SK-N-SH (cell line): Measurements from ENCODE around the gene CCDC177. TPM values are rescaled to one million over a fixed set of nuclear protein-coding genes. Genes with fewer than 3 reads are reported as not detected.

Source experiments
- CTCF ChIA-PET: fragments of 300-600, 350-600 bp; formaldehyde crosslinking; extraction: SDS; loops from one replicate; lab custom pipeline; 2021; lab: Yijun Ruan, JAX
- POLR2A ChIA-PET: fragments of 350-600 bp; sonication (Branson Sonifier 250); formaldehyde crosslinking; extraction: SDS; loops from one replicate; lab custom pipeline; 2020; ENCODE audit warnings: antibody characterized with exemption, inconsistent platforms; lab: Yijun Ruan, JAX
- DNase-seq: peaks from one replicate; pipeline ENCODE4 v3.0.0; 2012
- H2AFZ ChIP-seq: fragments of 200-600 bp; sonication (generic); 2 replicates; pipeline ENCODE4 v1.8.1; 2016; ENCODE audit warnings: antibody characterized with exemption, mild to moderate bottlenecking, low read depth
- H3F3A ChIP-seq: fragments of 200-600 bp; sonication (generic); replicated peaks from 2 replicates; pipeline ENCODE3; 2016; ENCODE audit warnings: antibody characterized with exemption, mild to moderate bottlenecking; ENCODE audit not compliant: insufficient read depth
- H3K27ac ChIP-seq, 2 experiments: fragments of 200-500 bp in 1 of 2; fragments of 200-600 bp in 1 of 2; sonication (Bioruptor generic) in 1 of 2; sonication (generic), shearing (Covaris generic) in 1 of 2; 2 replicates each; pipeline versions ENCODE4 v1.5.1 to v1.6.1; 2014 to 2016; ENCODE audit warnings: low read depth in 2 of 2, inconsistent platforms in 1 of 2, low read length in 1 of 2, mild to moderate bottlenecking in 1 of 2, mixed read lengths in 1 of 2
- H3K27me3 ChIP-seq: fragments of 200-600 bp; sonication (generic), shearing (Covaris generic); 2 replicates; pipeline ENCODE4 v1.6.1; 2016; ENCODE audit warnings: mixed run types; ENCODE audit not compliant: insufficient read depth
- H3K36me3 ChIP-seq, 2 experiments: fragments of 200-500 bp in 1 of 2; fragments of 200-600 bp in 1 of 2; sonication (Bioruptor generic) in 1 of 2; sonication (generic) in 1 of 2; replicated peaks in 1 of 2; 2 replicates each; pipeline versions ENCODE3 to v1.5.1; 2014 to 2016; ENCODE audit warnings: low read length in 1 of 2, mild to moderate bottlenecking in 1 of 2; ENCODE audit not compliant: insufficient read depth in 2 of 2, control insufficient read depth in 1 of 2
- H3K4me1 ChIP-seq, 2 experiments: fragments of 200-500 bp in 1 of 2; fragments of 200-600 bp in 1 of 2; sonication (Bioruptor generic) in 1 of 2; sonication (generic), shearing (Covaris generic) in 1 of 2; 2 replicates each; pipeline versions ENCODE4 v1.5.1 to v1.6.1; 2014 to 2016; ENCODE audit warnings: low read depth in 1 of 2, low read length in 1 of 2, mixed run types in 1 of 2; ENCODE audit not compliant: insufficient read depth in 2 of 2, control insufficient read depth in 1 of 2
- H3K4me2 ChIP-seq: fragments of 200-600 bp; sonication (generic), shearing (Covaris generic); 2 replicates; pipeline ENCODE4 v1.6.1; 2017; ENCODE audit warnings: mixed run types
- H3K4me3 ChIP-seq, 2 experiments: fragments of 200-500 bp in 1 of 2; fragments of 200-600 bp in 1 of 2; sonication (Bioruptor generic) in 1 of 2; sonication (generic), shearing (Covaris generic) in 1 of 2; 2 replicates each; pipeline versions ENCODE4 v1.5.1 to v1.8.1; 2014 to 2016; ENCODE audit warnings: low read depth in 2 of 2, inconsistent platforms in 1 of 2, low read length in 1 of 2, mild to moderate bottlenecking in 1 of 2, mixed read lengths in 1 of 2, moderate library complexity in 1 of 2
- H3K79me2 ChIP-seq: fragments of 200-600 bp; sonication (generic); 2 replicates; pipeline ENCODE4 v1.8.1; 2017; ENCODE audit warnings: mild to moderate bottlenecking; ENCODE audit not compliant: insufficient read depth
- H3K9ac ChIP-seq: fragments of 200-600 bp; sonication (generic); 2 replicates; pipeline ENCODE4 v1.6.1; 2017; ENCODE audit warnings: mixed run types
- H3K9me2 ChIP-seq: fragments of 200-600 bp; sonication (generic); 2 replicates; pipeline ENCODE4 v1.6.1; 2017; ENCODE audit warnings: mixed run types
- H3K9me3 ChIP-seq: fragments of 200-600 bp; sonication (generic); 2 replicates; pipeline ENCODE4 v1.6.1; 2017; ENCODE audit warnings: mixed run types, mild to moderate bottlenecking, moderate library complexity
- H4K20me1 ChIP-seq: fragments of 200-600 bp; sonication (generic); 2 replicates; pipeline ENCODE4 v1.6.1; 2017; ENCODE audit warnings: mild to moderate bottlenecking, mixed run types; ENCODE audit not compliant: insufficient read depth
- CHD2 ChIP-seq: fragments of 150-350 bp; IDR thresholded peaks from 2 replicates; pipeline ENCODE4 v1.6.1; 2018; ENCODE audit warnings: low read length; ENCODE audit not compliant: partially characterized antibody
- CTCF ChIP-seq: fragments of 200-600 bp; sonication (generic); IDR thresholded peaks from 2 replicates; pipeline ENCODE4 v1.6.1; 2017; ENCODE audit warnings: antibody characterized with exemption, mild to moderate bottlenecking, moderate library complexity
- FOSL2 ChIP-seq: IDR thresholded peaks from 2 replicates; pipeline ENCODE4 v1.4.0; 2012; ENCODE audit warnings: low read depth, mild to moderate bottlenecking, moderate library complexity, borderline replicate concordance
- FOXJ3 ChIP-seq: sonication (generic); formaldehyde crosslinking; IDR thresholded peaks from 2 replicates; pipeline ENCODE4 v1.5.1; 2020; ENCODE audit warnings: mild to moderate bottlenecking, missing genetic modification reagents
- GABPA ChIP-seq: IDR thresholded peaks from 2 replicates; pipeline ENCODE4 v1.4.0; 2012; ENCODE audit warnings: low read depth, mild to moderate bottlenecking
- MAX ChIP-seq: IDR thresholded peaks from 2 replicates; pipeline ENCODE4 v1.4.0; 2012; ENCODE audit warnings: low read depth
- MEF2A ChIP-seq: IDR thresholded peaks from 2 replicates; pipeline ENCODE4 v1.4.0; 2012; ENCODE audit warnings: low read depth, borderline replicate concordance
- NFIC ChIP-seq: IDR thresholded peaks from 2 replicates; pipeline ENCODE4 v1.4.0; 2012; ENCODE audit warnings: borderline replicate concordance
- NRF1 ChIP-seq: IDR thresholded peaks from 2 replicates; pipeline ENCODE4 v1.6.1; 2012; ENCODE audit warnings: low read depth, mild to moderate bottlenecking, low read length
- PBX3 ChIP-seq: IDR thresholded peaks from 2 replicates; pipeline ENCODE4; 2012
- POLR2AphosphoS5 ChIP-seq: IDR thresholded peaks from 2 replicates; pipeline ENCODE4 v1.6.1; 2012; ENCODE audit warnings: low read depth, low read length
- REST ChIP-seq: IDR thresholded peaks from 2 replicates; pipeline ENCODE4 v1.6.1; 2012; ENCODE audit warnings: mild to moderate bottlenecking, low read depth, low read length, moderate library complexity
- RFX5 ChIP-seq: IDR thresholded peaks from 2 replicates; pipeline ENCODE4 v1.6.1; 2012; ENCODE audit warnings: mild to moderate bottlenecking, improper control_type of control experiment, low read length
- SIN3A ChIP-seq: IDR thresholded peaks from 2 replicates; pipeline ENCODE4 v1.6.1; 2012; ENCODE audit warnings: low read depth, mild to moderate bottlenecking, low read length, moderate library complexity, borderline replicate concordance
- SMC3 ChIP-seq: IDR thresholded peaks from 2 replicates; pipeline ENCODE4 v1.6.1; 2012; ENCODE audit warnings: low read depth, low read length, improper control_type of control experiment
- TAF1 ChIP-seq: IDR thresholded peaks from 2 replicates; pipeline ENCODE4 v1.6.1; 2012; ENCODE audit warnings: low read depth, mild to moderate bottlenecking, low read length, moderate library complexity, borderline replicate concordance
- TCF12 ChIP-seq: IDR thresholded peaks from 2 replicates; pipeline ENCODE4 v1.4.0; 2012
- TEAD4 ChIP-seq: IDR thresholded peaks from 2 replicates; pipeline ENCODE4 v1.4.0; 2012; ENCODE audit warnings: mild to moderate bottlenecking, borderline replicate concordance; ENCODE audit not compliant: insufficient read depth
- WGBS: methylation state at CpG from one replicate; pipeline ENCODE4 v1.1.6; 2017; ENCODE audit warnings: low lambda C conversion rate; 5-methylcytosine and 5-hydroxymethylcytosine counted together
- polyA plus RNA-seq, 3 experiments: library from polyadenylated mRNA; depleted of rRNA; stranded (reverse); fragments of >200 nt; gene quantifications; 2 replicates each; pipeline ENCODE4 v1.2.3, GENCODE V29; 2012

CCDC177 gene
- polyA plus RNA-seq, 1 of the 3 experiments (the other 2 are of a cell fraction): not detected

- Histone ChIP-seq H3K9ac (peak overlapping the region; percentile 26; the same call in 1 of the 2 replicates), H3K27ac (peak overlapping the region; percentile 73 to 86), H4K20me1 (no peaks in the 10 kb centered on the region), H2AFZ (no peak overlapping the region; the same call in 1 of the 2 replicates), H3K4me1 (peaks cover 12 to 24% of the 10 kb centered on the region in 2 experiments; a peak in 3 of 4 replicates), H3K27me3 (no peaks in the 10 kb centered on the region), H3K36me3 (no peaks in the 10 kb centered on the region), H3K9me3 (no peaks in the 10 kb centered on the region), H3F3A (peaks cover 11% of the 10 kb centered on the region), H3K4me2 (peak overlapping the region; percentile 73), H3K4me3 (peak overlapping the region; percentile 31 to 34; a peak in 3 of 4 replicates), H3K9me2 (no peaks in the 10 kb centered on the region), H3K79me2 (peaks cover 67% of the 10 kb centered on the region)
- 45% methylated on average over 9 of the region's 9 CpGs for WGBS
- POLR2A ChIA-PET: no interaction called here
- CTCF ChIA-PET: interaction anchor here (1.2 to 1.4 kb wide), 2 partner anchors 14 to 31 kb away, joined by 3 read pairs; no protein-coding TSS in a partner anchor
- TF ChIP-seq TEAD4 (0 out of 2 replicates have a peak, but pooled peaks have one; percentile 17), REST (no peak), TAF1 (no peak), PBX3 (no peak; the same call in none of the 2 replicates), GABPA (no peak), MEF2A (no peak), SIN3A (peak; percentile 48; the same call in 1 of the 2 replicates), NRF1 (no peak), SMC3 (no peak), MAX (peak; percentile 33; the same call in 1 of the 2 replicates), RFX5 (no peak), POLR2AphosphoS5 (peak; percentile 42; the same call in 1 of the 2 replicates), CHD2 (no peak), FOSL2 (no peak), NFIC (peak; percentile 82), FOXJ3 (CRISPR knock-in tag) (no peak), CTCF (no peak), TCF12 (peak; percentile 81)
- DNase-seq: no peak
Measured at GRCh38 chr14:69615496-69616407, 41.1 kb upstream of the CCDC177 start.
